Muscle layer of duodenum (tissue), 2 donors: Measurements from ENCODE around the gene PDXK.
A peak's percentile ranks its signal among the peaks of the same experiment; 100 is the strongest.
"Not testable (repeated sequence)": the region's sequence is repeated elsewhere in the genome, so short reads cannot be mapped to it uniquely, and the experiment has no call there.

Source experiments
- H3K27ac ChIP-seq: one replicate; pipeline ENCODE4 v1.7.0; 2013; ENCODE audit warnings: mild to moderate bottlenecking, low read length
- H3K27me3 ChIP-seq: one replicate; pipeline ENCODE4 v1.7.0; 2013; ENCODE audit warnings: low read depth, mild to moderate bottlenecking, control low read depth, low read length
- H3K36me3 ChIP-seq, 2 donors: one replicate each; pipeline ENCODE4 v1.7.0; 2013; ENCODE audit warnings: low read length in 2 of 2, control low read depth in 1 of 2, mild to moderate bottlenecking in 1 of 2; ENCODE audit not compliant: insufficient read depth in 2 of 2, control insufficient read depth in 1 of 2
- H3K4me1 ChIP-seq, 2 donors: one replicate each; pipeline ENCODE4 v1.7.0; 2013; ENCODE audit warnings: low read length in 2 of 2, mild to moderate bottlenecking in 2 of 2, control low read depth in 1 of 2, moderate library complexity in 1 of 2; ENCODE audit not compliant: insufficient read depth in 2 of 2, control insufficient read depth in 1 of 2
- H3K4me3 ChIP-seq, 2 donors: one replicate each; pipeline ENCODE4 v1.7.0; 2013; ENCODE audit warnings: low read length in 2 of 2, low read depth in 1 of 2, mild to moderate bottlenecking in 1 of 2
- H3K9me3 ChIP-seq, 2 donors: one replicate each; pipeline ENCODE4 v1.7.0; 2013; ENCODE audit warnings: low read length in 2 of 2, control low read depth in 1 of 2, mild to moderate bottlenecking in 1 of 2; ENCODE audit not compliant: control insufficient read depth in 1 of 2
- donor health status: healthy.

Gene PDXK

GRCh38 chr21:43718872-43719747 lies at the start of gene PDXK:
PDXK (plus strand) TSS chr21:43719129; CDS start chr21:43719295, 166 bp downstream.
- Histone ChIP-seq H3K9me3 (no peaks in the 10 kb centered on the region), H3K27ac (peak within 1 kb of the TSS; percentile 45), H3K36me3 (peaks cover 0 to 5% of the 10 kb centered on the region in 2 donors), H3K27me3 (no peaks in the 10 kb centered on the region), H3K4me1 (peaks cover 15 to 29% of the 10 kb centered on the region in 2 donors), H3K4me3 (peak within 1 kb of the TSS; percentile 84 to 89)

GRCh38 chr21:43669828-43670605 lies 48.9 kb upstream of the PDXK start:
- no peaks in the 10 kb centered on the region for H3K27me3 ChIP-seq
- no peak overlapping the region for H3K27ac ChIP-seq
- no peak overlapping the region for H3K4me3 ChIP-seq
- H3K4me1 ChIP-seq: no peaks in the 10 kb centered on the region
- no peaks in the 10 kb centered on the region for H3K9me3 ChIP-seq
- peaks cover 26 to 53% of the 10 kb centered on the region in 2 donors for H3K36me3 ChIP-seq

- no peak overlapping the region for H3K27ac ChIP-seq
- no peaks in the 10 kb centered on the region for H3K9me3 ChIP-seq
- H3K27me3 ChIP-seq: no peaks in the 10 kb centered on the region
- no peaks in the 10 kb centered on the region for H3K4me1 ChIP-seq
- H3K4me3 ChIP-seq: no peak overlapping the region
- peaks cover 37 to 56% of the 10 kb centered on the region in 2 donors for H3K36me3 ChIP-seq
These were observed 43.1 kb upstream of the PDXK start for GRCh38 chr21:43675871-43676270.

- peaks cover 33 to 50% of the 10 kb centered on the region in 2 donors for H3K36me3 ChIP-seq
- no peaks in the 10 kb centered on the region for H3K4me1 ChIP-seq
- H3K27me3 ChIP-seq: no peaks in the 10 kb centered on the region
- no peak overlapping the region for H3K4me3 ChIP-seq
- no peak overlapping the region for H3K27ac ChIP-seq
- no peaks in the 10 kb centered on the region for H3K9me3 ChIP-seq
These were observed 42.5 kb upstream of the PDXK start for GRCh38 chr21:43676391-43676790.

- peaks cover 44 to 58% of the 10 kb centered on the region in 2 donors for H3K36me3 ChIP-seq
- H3K4me3 ChIP-seq: no peak overlapping the region
- H3K9me3 ChIP-seq: no peaks in the 10 kb centered on the region
- no peaks in the 10 kb centered on the region for H3K27me3 ChIP-seq
- no peak overlapping the region for H3K27ac ChIP-seq
- no peaks in the 10 kb centered on the region for H3K4me1 ChIP-seq
These were observed 39.0 kb upstream of the PDXK start for GRCh38 chr21:43679951-43680350.

GRCh38 chr21:43680421-43680820 lies 38.5 kb upstream of the PDXK start:
- not testable (repeated sequence) for H3K4me1 ChIP-seq, H3K27ac ChIP-seq, H3K4me3 ChIP-seq, H3K27me3 ChIP-seq, H3K9me3 ChIP-seq
- peaks cover 44 to 58% of the 10 kb centered on the region in 2 donors for H3K36me3 ChIP-seq

GRCh38 chr21:43681650-43682049 lies 37.3 kb upstream of the PDXK start:
- Histone ChIP-seq H3K27ac (no peak overlapping the region), H3K9me3 (no peaks in the 10 kb centered on the region), H3K36me3 (peaks cover 46 to 60% of the 10 kb centered on the region in 2 donors), H3K4me3 (no peak overlapping the region), H3K4me1 (no peaks in the 10 kb centered on the region), H3K27me3 (no peaks in the 10 kb centered on the region)

GRCh38 chr21:43684424-43684823 lies 34.5 kb upstream of the PDXK start:
- peaks cover 53 to 76% of the 10 kb centered on the region in 2 donors for H3K36me3 ChIP-seq
- H3K4me3 ChIP-seq: no peak overlapping the region
- no peak overlapping the region for H3K27ac ChIP-seq
- H3K4me1 ChIP-seq: no peaks in the 10 kb centered on the region
- no peaks in the 10 kb centered on the region for H3K9me3 ChIP-seq
- H3K27me3 ChIP-seq: no peaks in the 10 kb centered on the region

- no peaks in the 10 kb centered on the region for H3K4me1 ChIP-seq
- no peak overlapping the region for H3K4me3 ChIP-seq
- no peaks in the 10 kb centered on the region for H3K9me3 ChIP-seq
- H3K36me3 ChIP-seq: peaks cover 63 to 94% of the 10 kb centered on the region in 2 donors
- H3K27me3 ChIP-seq: no peaks in the 10 kb centered on the region
- H3K27ac ChIP-seq: no peak overlapping the region
These were observed 31.9 kb upstream of the PDXK start for GRCh38 chr21:43686811-43687565.

GRCh38 chr21:43687566-43688399 lies 31.1 kb upstream of the PDXK start:
- no peaks in the 10 kb centered on the region for H3K9me3 ChIP-seq
- H3K36me3 ChIP-seq: peaks cover 61 to 94% of the 10 kb centered on the region in 2 donors
- no peak overlapping the region for H3K27ac ChIP-seq
- no peaks in the 10 kb centered on the region for H3K27me3 ChIP-seq
- H3K4me1 ChIP-seq: no peaks in the 10 kb centered on the region
- H3K4me3 ChIP-seq: no peak overlapping the region
